Stimulated activated CD4-positive, alpha-beta T cell treated with anti-CD3 and anti-CD28 coated beads, Interleukin-2, amount 100 ng/mL, for 24 hours (primary cell): ENCODE results near the gene VIPR2.
"Not testable (repeated sequence)": the region's sequence is repeated elsewhere in the genome, so short reads cannot be mapped to it uniquely, and the experiment has no call there.

Experiments used
- DNase-seq, 2 donors: peaks; one replicate each; pipeline ENCODE4 v3.0.0-alpha.2; 2020

The VIPR2 gene

DNA sequence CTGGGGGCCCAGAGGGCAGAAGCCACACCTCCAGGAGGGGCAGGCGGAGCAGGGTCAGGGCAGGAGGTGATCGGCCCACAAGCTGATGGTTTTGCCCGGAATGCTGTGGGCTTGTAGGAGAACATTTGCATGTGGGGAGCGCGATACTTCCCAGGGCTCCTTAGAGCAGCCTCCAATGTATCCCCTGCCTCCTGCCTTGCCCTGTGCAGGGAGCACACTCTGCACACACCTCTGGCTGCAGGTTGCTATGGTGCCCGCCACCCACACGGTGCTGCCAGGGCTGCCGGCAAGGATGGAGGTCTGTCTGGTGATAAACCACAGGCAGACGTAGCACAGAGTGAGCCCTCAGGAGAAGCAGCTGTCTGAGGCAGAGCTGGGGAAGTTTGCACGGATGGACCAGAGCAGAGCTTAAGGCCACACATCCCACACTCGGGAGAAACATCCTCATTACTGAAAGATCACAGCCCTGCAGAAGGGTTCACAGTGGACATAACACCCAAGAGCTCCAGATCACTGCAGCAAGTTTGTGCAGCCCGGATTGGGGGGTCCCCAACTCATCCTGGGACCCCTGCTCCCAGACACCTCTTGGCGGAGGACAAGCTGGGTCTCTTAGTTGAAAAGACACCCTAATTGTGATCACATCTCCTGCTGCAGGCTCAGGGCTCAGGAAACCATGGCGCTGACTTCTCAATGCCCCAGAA is 41.8 kb downstream of the VIPR2 start:
- DNase-seq = no peak

- not testable (repeated sequence) for DNase-seq
Measured at GRCh38 chr7:159101661-159102091, 43.0 kb downstream of the VIPR2 start.

- not testable (repeated sequence) for DNase-seq
Measured at GRCh38 chr7:159101083-159101395, 43.6 kb downstream of the VIPR2 start.

DNA sequence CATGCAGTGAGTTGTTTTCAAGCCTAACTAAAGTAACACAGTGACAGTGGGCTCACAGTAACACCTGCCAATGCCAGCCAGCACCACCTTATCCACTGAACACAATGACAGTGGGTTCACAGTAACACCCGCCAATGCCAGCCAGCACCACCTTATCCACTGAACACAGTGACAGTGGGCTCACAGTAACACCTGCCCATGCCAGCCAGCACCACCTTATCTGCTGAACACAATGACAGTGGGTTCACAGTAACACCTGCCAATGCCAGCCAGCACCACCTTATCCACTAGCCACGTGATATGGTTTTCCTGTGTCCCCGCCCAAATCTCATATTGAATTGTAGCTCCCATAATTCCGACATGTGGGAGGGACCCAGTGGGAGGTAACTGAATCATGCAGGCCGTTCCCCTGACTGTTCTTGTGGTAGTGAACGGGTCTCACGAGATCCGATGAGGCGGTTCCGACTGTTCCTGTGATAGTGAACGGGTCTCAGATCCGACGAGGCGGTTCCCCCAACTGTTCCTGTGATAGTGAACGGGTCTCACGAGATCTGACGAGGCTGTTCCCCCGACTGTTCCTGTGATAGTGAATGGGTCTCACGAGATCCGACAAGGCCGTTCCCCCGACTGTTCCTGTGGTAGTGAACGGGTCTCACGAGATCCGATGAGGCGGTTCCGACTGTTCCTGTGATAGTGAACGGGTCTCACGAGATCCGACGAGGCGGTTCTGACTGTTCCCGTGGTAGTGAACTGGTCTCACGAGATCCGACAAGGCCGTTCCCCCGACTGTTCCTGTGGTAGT is 44.2 kb downstream of the VIPR2 start:
- not testable (repeated sequence) for DNase-seq

DNA sequence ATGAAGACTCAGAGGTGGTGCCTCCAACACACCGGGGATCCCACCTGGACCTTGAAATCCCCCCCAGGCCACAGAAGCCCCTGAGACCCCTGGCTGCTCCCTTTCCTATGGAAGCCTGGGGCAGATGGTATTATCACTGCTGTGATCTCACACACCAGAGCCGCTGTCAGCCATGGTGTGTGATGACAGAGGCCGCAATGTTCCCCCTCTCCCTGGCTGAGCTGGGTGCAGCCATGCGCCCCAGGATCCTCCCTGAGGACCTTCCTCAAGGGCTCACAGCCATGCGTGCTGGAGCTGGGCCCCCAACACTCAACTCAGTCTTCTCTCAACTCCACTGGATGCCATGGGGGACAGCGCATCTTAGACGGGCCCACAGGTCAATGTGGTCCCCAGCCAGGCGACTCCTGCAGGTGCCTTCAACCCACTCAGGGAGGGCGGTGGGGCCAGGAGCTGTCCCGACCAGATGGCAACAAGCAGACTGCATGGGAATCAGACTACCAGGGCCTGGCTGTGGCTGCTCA is 44.9 kb downstream of the VIPR2 start:
- no peak for DNase-seq

GRCh38 chr7:159098811-159099655 is 45.6 kb downstream of the VIPR2 start:
- no peak for DNase-seq

GRCh38 chr7:159098424-159098786 is 46.3 kb downstream of the VIPR2 start:
- no peak for DNase-seq

GRCh38 chr7:159097661-159098423 is 46.8 kb downstream of the VIPR2 start:
- no peak for DNase-seq

DNA sequence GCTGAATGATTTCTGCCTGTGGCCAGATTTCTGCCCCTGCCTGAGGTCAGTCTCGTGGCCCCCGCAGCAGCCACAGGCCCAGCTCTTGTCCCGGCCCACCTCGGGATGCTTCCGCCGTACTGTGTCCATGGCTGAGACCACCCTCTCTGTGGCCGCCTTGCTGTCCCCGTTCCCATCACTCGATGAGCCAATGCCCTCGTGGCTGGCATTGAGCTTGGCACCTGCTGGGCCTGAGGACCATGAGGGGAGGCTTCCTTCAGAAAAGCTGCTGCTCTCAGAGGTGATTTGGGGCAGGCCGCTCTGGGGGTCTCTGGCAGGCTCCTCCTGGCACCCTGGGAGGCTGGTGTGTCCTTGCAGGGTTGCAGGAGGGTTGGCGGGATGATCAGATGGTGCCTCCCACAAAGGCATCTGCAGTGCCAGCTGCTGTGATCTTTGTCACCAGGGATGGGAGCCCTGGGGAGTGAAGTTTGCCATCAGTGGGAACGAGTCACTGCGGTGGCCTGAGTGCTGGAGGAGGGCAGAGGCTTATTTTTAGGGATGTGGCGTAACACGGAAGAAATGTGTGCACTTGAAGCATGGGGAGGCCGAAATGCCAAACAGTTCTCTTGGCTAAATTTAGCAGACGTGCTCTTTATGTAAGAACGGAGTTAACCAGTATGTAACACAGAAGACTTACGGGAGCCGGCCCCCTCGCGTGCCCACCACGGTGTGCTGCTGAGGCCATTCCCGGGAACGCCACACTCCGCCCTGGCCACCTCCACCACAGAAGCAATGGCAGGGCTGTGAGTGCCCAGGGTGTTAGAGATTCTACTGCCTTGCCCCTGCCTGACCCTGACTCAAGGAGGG is 47.7 kb downstream of the VIPR2 start:
- DNase-seq = no peak

GRCh38 chr7:159095979-159096411 is 48.7 kb downstream of the VIPR2 start:
- no peak for DNase-seq

DNA sequence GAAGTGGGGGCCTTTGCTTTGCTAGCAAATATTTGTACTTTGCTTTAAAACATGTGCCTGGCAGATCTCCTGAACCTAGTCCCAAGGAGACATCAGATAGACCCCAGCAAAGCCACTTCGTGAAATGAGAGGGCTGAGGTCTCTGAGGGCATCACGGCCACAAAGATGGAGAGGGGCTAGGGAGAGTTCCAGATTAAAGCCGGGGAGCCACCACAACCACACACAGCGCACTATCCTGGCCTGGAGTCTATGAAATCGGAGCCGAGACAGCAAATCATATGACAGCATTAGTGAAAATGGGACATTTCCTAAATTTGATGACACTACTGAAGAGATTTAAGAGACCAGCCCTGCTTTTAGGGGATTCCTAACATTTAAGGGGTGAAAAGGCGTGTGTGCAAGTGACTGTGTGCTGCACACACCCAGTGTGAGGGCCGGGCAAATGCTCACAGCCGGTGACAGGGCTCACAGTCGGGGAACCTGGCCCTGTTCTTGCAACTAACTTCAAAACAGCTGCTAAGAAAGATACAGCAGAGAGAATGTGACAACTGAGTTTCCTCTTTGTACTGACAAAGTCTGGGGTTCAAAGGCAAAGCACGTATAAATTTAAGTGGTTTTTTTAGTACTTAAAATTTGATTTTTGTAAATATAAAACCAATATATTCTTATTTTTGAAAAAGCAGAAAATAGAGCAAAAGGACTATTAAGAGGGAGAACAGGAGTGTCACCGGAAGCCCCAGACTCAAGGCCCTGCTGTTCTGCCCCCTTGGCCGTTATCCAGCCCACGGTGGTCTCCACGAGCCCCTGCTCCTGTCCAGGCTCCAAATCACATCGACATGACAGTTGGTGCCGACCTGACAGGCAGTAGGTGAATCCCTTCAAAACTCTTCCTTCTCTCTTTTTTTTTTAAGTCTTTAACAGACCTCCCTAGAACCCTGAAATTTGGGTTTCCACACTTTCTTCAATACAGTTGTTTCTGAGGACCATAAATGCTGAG is 49.5 kb downstream of the VIPR2 start:
- DNase-seq = no peak

DNA sequence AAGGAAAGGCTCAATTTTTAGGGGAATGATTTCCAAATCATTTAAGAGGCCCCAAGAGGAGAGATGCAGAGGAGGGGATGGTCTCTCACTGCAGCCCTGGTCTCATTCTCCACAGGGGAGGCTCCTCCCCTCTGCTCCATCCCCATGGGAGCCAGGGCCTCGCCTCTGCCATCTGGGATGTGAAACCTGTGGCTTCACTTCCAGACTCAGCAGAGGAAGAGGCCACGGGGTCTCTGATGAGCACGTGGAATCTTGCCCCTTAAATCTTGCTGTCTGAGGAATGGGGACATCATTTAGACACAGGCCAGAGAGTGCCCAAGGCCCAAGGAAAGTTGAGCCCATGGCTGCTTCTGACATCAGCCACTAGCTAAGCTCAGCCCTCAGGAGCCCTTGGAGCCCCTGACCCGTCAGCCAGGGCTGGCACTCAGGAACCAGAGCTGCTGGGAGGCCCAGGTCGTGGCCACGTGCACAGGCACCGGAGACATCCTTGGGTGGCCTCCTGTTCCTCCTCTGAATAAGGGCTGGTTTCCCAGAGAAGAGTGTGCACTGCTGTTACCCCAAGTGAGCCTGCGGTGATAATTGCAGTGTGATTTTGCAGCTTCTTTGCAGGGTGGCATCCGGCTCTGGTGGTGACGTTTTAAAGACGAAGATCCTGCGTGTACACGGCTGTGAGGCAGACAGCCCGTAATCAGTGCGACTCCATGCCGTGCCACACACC is 50.5 kb downstream of the VIPR2 start:
- DNase-seq = no peak

DNA sequence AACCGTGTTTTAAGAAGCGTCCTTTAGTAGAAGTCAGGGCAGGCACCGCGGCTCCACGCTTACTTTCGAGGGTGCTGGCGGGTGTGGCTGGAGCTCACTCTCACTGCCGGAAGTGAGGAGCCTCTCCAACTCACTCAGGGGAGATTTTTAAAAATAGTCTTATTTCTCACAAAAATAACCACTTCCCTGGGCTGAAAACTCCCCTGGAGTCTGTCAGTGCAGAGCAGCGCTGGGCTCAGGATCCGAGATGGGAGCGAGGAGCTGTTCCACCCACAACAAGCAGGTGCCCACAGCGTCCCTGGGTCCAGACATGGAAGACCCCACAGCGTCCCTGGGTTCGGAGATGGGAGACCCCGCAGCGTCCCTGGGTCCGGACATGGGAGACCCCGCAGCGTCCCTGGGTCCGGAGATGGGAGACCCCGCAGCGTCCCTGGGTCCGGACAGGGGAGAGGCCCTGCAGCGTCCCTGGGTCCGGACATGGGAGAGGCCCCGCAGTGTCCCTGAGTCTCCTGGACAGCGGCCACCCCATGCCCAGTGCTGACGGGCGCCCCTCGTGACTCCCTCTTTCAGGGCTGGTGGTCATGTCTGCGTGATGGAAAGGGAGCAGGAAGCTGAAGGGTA is 51.2 kb downstream of the VIPR2 start:
- DNase-seq = no peak

- no peak for DNase-seq
Measured at GRCh38 chr7:159092701-159093121, 52.0 kb downstream of the VIPR2 start.

DNA sequence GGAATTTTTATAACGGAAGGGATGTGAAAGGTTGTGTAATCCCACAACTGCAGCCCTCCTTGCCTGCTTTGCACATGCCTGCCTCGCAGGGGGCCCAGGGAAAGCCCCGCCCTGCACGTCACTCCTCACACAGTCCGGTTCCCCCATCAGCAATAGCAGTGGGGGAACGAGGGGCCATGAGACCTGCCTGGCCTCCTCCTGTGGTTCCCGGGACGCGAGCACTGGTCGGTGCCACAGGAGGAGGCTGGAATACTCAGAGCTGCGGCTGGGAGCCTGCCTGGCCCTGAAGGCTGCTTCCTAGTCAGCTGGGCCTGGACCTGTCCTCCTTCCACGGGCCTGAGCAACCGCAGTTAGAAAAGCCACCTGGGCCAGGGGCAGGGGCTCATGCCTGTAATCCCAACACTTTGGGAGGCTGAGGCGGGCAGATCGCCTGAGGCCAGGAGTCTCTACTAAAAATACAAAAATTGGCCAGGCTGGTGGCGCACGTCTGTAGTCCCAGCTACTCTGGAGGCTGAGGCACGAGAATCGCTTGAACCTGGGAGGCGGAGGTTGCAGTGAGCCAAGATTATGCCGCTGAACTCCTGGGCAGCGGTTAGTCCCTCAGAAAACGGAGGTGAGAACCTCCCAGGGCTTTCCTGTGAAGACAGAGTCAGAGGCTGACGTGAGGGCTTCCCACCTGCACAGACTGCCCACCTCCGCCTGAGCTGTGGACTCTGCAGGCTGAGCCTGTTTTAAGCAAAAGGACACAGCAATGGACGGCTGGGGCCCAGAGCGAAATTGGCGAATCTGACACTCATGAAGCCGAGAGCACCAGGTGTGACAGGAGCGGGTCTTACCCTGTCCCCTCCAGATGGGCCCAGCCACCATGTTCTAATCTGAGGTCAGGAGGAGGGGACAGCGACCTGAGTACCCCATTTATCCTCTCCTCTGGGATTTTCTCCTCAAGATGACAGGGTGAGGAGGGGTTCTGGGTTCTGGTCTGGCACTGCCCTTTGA is 52.9 kb downstream of the VIPR2 start:
- DNase-seq = no peak

- DNase-seq = no peak
Measured at GRCh38 chr7:159091041-159091440, 53.6 kb downstream of the VIPR2 start.

- no peak for DNase-seq
Measured at GRCh38 chr7:159088016-159088865, 56.4 kb downstream of the VIPR2 start.
